Measurements from ENCODE around the gene ADAMTS3.

Gene ADAMTS3

GRCh38 chr4:72326692-72327632 lies 242.1 kb downstream of the ADAMTS3 start:
- no peak overlapping the region for H3K4me3 ChIP-seq (ENCODE audit: low read depth, low read length)
- TF ChIP-seq, protein P1, sequence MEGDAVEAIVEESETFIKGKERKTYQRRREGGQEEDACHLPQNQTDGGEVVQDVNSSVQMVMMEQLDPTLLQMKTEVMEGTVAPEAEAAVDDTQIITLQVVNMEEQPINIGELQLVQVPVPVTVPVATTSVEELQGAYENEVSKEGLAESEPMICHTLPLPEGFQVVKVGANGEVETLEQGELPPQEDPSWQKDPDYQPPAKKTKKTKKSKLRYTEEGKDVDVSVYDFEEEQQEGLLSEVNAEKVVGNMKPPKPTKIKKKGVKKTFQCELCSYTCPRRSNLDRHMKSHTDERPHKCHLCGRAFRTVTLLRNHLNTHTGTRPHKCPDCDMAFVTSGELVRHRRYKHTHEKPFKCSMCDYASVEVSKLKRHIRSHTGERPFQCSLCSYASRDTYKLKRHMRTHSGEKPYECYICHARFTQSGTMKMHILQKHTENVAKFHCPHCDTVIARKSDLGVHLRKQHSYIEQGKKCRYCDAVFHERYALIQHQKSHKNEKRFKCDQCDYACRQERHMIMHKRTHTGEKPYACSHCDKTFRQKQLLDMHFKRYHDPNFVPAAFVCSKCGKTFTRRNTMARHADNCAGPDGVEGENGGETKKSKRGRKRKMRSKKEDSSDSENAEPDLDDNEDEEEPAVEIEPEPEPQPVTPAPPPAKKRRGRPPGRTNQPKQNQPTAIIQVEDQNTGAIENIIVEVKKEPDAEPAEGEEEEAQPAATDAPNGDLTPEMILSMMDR (IDR thresholded peaks at IDR 0.05; ENCODE audit: low read depth, low read length, missing control alignments) = peak; percentile 40
- peak; percentile 4 for DNase-seq (ENCODE audit: low read depth)

- TF ChIP-seq, protein P1 (IDR thresholded peaks at IDR 0.05; ENCODE audit: low read depth, low read length, missing control alignments) = no peak
These were observed 243.8 kb downstream of the ADAMTS3 start for GRCh38 chr4:72325215-72325614.

GRCh38 chr4:72323227-72323626 lies 245.8 kb downstream of the ADAMTS3 start:
- TF ChIP-seq, protein P1 (IDR thresholded peaks at IDR 0.05; ENCODE audit: low read depth, low read length, missing control alignments) = no peak
- no peak overlapping the region for H3K4me3 ChIP-seq (ENCODE audit: low read depth, low read length)
- DNase-seq (ENCODE audit: low read depth) = no peak

More at GRCh38 chr4:72325215-72325614, 243.8 kb downstream of the ADAMTS3 start:
- DNase-seq (ENCODE audit: low read depth) = no peak
- H3K4me3 ChIP-seq (ENCODE audit: low read depth, low read length) = no peak overlapping the region

DNA sequence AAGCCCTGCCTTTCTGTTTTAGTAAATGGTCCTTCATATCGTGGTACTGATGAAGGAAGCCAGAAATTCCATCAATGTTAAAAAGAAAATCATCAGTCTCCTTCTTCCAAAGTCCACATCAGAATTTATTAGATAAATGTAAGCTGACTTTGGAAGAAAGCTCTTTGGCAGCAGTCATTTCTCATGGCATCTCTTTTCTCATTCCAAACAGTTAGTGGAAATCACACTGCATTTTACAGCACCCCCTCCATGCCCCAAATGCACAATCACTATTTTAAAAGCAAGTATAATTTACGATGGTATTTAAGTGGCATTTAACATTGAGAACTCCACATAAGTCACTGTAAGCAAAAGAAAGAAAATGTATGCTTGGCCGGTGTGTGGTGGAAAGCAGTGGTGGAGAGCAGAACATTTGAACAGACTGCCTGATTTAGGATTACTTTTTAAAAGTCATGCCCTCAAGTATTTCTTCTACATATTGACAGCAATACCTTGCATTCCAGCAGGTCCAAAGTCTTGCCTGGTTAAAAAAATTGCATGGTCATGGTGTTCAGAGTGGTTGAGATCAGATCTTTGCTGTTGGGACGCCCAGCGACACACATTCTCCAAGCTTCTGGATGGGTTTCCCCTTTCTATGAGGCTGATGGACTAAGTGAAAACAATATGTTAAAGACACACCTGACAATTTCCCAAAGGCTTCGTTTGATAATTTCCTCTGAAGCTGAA lies 248.6 kb downstream of the ADAMTS3 start:
- H3K4me3 ChIP-seq (ENCODE audit: low read depth, low read length) = no peak overlapping the region
- TF ChIP-seq, protein P1 (IDR thresholded peaks at IDR 0.05; ENCODE audit: low read depth, low read length, missing control alignments) = no peak
- DNase-seq (ENCODE audit: low read depth) = no peak

DNA sequence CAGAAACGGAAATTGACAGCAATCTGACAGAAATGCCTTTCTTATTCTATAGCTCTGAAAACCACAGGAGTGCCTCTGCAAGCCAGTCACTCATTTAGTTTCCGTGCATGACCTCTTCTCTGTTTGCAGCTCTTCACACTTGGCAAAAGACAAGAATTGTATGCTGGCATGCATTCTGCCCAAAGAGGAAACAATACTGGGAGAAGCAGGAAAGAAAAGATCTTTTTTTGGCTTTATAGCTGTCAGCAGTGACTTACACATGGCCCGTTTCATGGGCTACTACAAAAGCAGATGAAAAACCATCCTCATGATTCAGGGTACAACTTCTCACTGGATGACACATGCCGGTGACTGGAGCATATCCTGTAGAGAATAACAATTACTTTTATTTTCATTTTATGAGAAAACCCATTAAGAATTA lies 249.4 kb downstream of the ADAMTS3 start:
- no peak for DNase-seq (ENCODE audit: low read depth)
- H3K4me3 ChIP-seq (ENCODE audit: low read depth, low read length) = no peak overlapping the region
- TF ChIP-seq, protein P1 (IDR thresholded peaks at IDR 0.05; ENCODE audit: low read depth, low read length, missing control alignments) = no peak

- H3K4me3 ChIP-seq (ENCODE audit: low read depth, low read length) = no peak overlapping the region
- DNase-seq (ENCODE audit: low read depth) = no peak
- TF ChIP-seq, protein P1 (IDR thresholded peaks at IDR 0.05; ENCODE audit: low read depth, low read length, missing control alignments) = no peak
These were observed 250.4 kb downstream of the ADAMTS3 start for GRCh38 chr4:72318421-72319170.
